ENCODE data around the gene EPC2. TPM values are rescaled to one million over a fixed set of nuclear protein-coding genes. Genes with fewer than 3 reads are reported as not detected.

The EPC2 gene
- total RNA-seq, 1 donor from 2014 or later, result 39.3 TPM

DNA sequence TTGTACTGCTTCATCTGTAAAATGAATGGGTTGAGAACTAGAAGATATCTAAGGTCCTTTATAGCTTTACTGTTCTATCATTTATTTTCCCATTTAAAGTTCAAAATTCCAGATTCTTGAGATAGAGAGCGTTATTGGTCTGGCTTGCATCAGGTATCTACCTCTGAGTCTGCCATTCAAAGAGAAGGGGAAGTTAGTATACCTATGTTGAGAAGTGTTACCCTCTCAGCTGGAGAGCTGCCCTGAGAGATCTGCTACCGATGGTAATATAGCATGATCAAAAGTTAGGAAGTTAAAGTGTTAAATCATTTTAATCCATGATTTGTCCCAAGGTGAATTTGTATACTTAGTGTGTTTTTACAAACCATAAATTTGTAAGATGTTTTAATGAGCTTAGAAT lies 7.4 kb downstream of the EPC2 start:
- Mint-ChIP-seq H3K27ac (no peak overlapping the region), H3K4me1 (peaks cover 6% of the 10 kb centered on the region), H3K9me3 (peaks cover 2% of the 10 kb centered on the region), H3K4me3 (no peak overlapping the region), H3K36me3 (peaks cover 9% of the 10 kb centered on the region), H3K27me3 (ENCODE audit: insufficient read depth, low read depth) (no peaks in the 10 kb centered on the region)
- Histone ChIP-seq H3K9ac (no peak overlapping the region), H3K9me3 (ENCODE audit: low read depth) (no peaks in the 10 kb centered on the region), H3K36me3 (no peaks in the 10 kb centered on the region), H3K27ac (no peak overlapping the region), H3K79me2 (ENCODE audit: low read depth) (peaks cover 100% of the 10 kb centered on the region), H3K4me1 (peaks cover 13% of the 10 kb centered on the region), H3F3A (ENCODE audit: low read depth) (no peaks in the 10 kb centered on the region), H4K20me1 (ENCODE audit: low read depth) (peaks cover 99% of the 10 kb centered on the region), H2AFZ (replicated peaks) (no peak overlapping the region), H3K27me3 (no peaks in the 10 kb centered on the region), H3K4me2 (no peak overlapping the region), H3K4me3 (no peak overlapping the region)
- TF ChIP-seq EZH2phosphoT487 (IDR thresholded peaks at IDR 0.05) (no peak), EZH2 (IDR thresholded peaks at IDR 0.05) (no peak)
- TF ChIP-seq, protein P1, sequence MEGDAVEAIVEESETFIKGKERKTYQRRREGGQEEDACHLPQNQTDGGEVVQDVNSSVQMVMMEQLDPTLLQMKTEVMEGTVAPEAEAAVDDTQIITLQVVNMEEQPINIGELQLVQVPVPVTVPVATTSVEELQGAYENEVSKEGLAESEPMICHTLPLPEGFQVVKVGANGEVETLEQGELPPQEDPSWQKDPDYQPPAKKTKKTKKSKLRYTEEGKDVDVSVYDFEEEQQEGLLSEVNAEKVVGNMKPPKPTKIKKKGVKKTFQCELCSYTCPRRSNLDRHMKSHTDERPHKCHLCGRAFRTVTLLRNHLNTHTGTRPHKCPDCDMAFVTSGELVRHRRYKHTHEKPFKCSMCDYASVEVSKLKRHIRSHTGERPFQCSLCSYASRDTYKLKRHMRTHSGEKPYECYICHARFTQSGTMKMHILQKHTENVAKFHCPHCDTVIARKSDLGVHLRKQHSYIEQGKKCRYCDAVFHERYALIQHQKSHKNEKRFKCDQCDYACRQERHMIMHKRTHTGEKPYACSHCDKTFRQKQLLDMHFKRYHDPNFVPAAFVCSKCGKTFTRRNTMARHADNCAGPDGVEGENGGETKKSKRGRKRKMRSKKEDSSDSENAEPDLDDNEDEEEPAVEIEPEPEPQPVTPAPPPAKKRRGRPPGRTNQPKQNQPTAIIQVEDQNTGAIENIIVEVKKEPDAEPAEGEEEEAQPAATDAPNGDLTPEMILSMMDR (IDR thresholded peaks at IDR 0.05), result no peak
- DNase-seq (ENCODE audit: low spot score), result no peak

DNA sequence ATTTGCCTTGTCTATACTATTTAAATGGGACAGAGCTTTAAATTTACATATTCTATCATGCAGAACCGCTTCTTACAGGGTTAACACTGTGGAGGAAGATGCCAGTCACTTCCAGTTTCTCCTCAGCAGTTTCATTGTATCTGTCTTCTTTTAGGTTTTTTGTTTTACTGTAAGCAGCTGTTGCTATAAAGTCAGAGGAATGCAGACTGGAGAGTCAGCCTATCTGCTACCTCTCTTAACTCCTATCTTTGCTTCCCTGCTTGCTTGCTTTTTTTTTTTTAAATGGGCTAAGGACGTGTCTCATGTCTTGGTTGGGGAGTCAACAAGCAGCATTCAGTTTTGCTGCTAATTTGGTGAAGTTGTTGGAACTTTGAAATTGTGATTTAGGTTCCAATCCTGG lies 8.9 kb downstream of the EPC2 start:
- no peaks in the 10 kb centered on the region for H3F3A ChIP-seq (ENCODE audit: low read depth)
- H4K20me1 ChIP-seq (ENCODE audit: low read depth), result peaks cover 100% of the 10 kb centered on the region
- no peak overlapping the region for H3K9ac ChIP-seq
- no peak overlapping the region for H2AFZ ChIP-seq (replicated peaks)
- no peak overlapping the region for H3K4me2 ChIP-seq
- no peak for TF ChIP-seq EZH2 (IDR thresholded peaks at IDR 0.05)
- no peak for TF ChIP-seq EZH2phosphoT487 (IDR thresholded peaks at IDR 0.05)
- TF ChIP-seq, protein P1 (IDR thresholded peaks at IDR 0.05), result no peak
- peaks cover 13% of the 10 kb centered on the region for H3K4me1 ChIP-seq
- no peak overlapping the region for H3K4me3 Mint-ChIP-seq
- no peaks in the 10 kb centered on the region for H3K27me3 Mint-ChIP-seq (ENCODE audit: insufficient read depth, low read depth)
- H3K4me1 Mint-ChIP-seq, result peaks cover 6% of the 10 kb centered on the region
- no peaks in the 10 kb centered on the region for H3K9me3 ChIP-seq (ENCODE audit: low read depth)
- peaks cover 100% of the 10 kb centered on the region for H3K79me2 ChIP-seq (ENCODE audit: low read depth)
- no peak overlapping the region for H3K27ac ChIP-seq
- DNase-seq (ENCODE audit: low spot score), result no peak
- H3K36me3 Mint-ChIP-seq, result peaks cover 5% of the 10 kb centered on the region
- no peaks in the 10 kb centered on the region for H3K27me3 ChIP-seq
- no peak overlapping the region for H3K4me3 ChIP-seq
- no peak overlapping the region for H3K27ac Mint-ChIP-seq
- H3K36me3 ChIP-seq, result no peaks in the 10 kb centered on the region
- peaks cover 2% of the 10 kb centered on the region for H3K9me3 Mint-ChIP-seq

DNA sequence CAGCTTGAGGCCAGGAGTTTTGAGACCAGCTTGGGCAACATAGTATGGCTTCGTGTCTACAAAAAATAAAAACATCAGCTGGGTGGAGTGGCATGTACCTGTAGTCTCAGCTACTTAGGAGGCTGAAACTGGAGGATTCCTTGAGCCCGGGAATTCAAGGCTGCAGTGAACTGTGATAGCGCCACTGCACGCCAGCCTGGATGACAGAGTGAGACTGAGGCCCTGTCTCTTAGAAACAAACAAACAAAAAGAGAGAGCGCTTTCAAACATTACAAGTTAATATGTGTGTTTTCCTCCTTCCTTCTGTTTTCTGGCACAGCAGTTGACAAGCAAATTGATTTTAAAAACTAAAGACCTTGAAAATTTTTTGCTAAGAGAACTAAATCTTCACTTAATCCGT lies 9.9 kb downstream of the EPC2 start:
- H3K9me3 ChIP-seq (ENCODE audit: low read depth), result no peaks in the 10 kb centered on the region
- no peaks in the 10 kb centered on the region for H3K27me3 ChIP-seq
- H4K20me1 ChIP-seq (ENCODE audit: low read depth), result peaks cover 100% of the 10 kb centered on the region
- no peak for DNase-seq (ENCODE audit: low spot score)
- no peaks in the 10 kb centered on the region for H3F3A ChIP-seq (ENCODE audit: low read depth)
- Mint-ChIP-seq H3K27ac (no peak overlapping the region), H3K36me3 (no peaks in the 10 kb centered on the region), H3K9me3 (peaks cover 3% of the 10 kb centered on the region), H3K27me3 (ENCODE audit: insufficient read depth, low read depth) (no peaks in the 10 kb centered on the region), H3K4me1 (peaks cover 6% of the 10 kb centered on the region), H3K4me3 (no peak overlapping the region)
- H3K4me1 ChIP-seq, result peaks cover 13% of the 10 kb centered on the region
- peaks cover 100% of the 10 kb centered on the region for H3K79me2 ChIP-seq (ENCODE audit: low read depth)
- no peak overlapping the region for H3K27ac ChIP-seq
- no peak overlapping the region for H3K4me3 ChIP-seq
- H2AFZ ChIP-seq (replicated peaks), result no peak overlapping the region
- no peaks in the 10 kb centered on the region for H3K36me3 ChIP-seq
- TF ChIP-seq, protein P1 (IDR thresholded peaks at IDR 0.05), result no peak
- TF ChIP-seq EZH2phosphoT487 (IDR thresholded peaks at IDR 0.05) (no peak), EZH2 (IDR thresholded peaks at IDR 0.05) (no peak)
- no peak overlapping the region for H3K4me2 ChIP-seq
- H3K9ac ChIP-seq, result no peak overlapping the region
